ENCODE results near the gene NUSAP1.
A peak's percentile ranks its signal among the peaks of the same experiment; 100 is the strongest.
"Not testable (repeated sequence)": the region's sequence is repeated elsewhere in the genome, so short reads cannot be mapped to it uniquely, and the experiment has no call there.

Gene NUSAP1

DNA sequence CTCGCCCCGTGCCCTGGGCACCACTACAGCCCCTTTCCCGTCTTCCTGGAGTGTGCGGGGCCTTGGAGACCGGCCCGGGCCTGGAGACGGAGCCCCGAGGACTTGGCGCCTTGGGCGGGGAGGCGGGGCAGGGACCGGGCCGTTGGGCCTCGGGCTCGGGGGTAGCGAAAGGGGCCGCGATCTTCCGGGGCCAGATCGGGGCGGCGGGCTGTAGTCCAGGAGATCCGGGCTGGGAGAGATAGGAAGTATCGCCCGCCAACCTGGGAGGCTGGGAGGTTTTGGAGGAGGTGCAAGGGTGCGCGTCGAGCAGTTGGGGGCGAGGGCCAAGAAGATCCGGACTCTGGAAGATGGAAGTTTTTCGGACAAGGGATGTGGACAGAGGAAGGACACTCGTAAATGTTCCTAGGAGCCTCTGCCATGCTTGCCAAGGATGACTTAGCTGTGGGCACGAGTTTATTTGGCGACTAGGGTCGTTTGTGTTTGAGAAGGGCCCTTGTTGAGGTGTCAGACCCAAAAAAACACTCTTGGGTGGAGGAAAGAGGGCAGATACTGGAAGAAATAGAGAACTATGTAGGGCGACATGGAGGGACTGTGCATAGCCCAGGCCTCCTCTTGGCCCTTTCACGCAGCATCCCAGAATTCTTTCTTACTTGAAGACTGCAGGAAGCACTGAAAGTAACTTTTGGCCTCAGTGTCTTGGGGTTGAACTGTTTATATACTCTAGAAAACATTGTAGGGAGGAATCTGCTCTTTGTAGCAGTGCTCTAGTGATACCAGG is 84.9 kb downstream of the NUSAP1 start:
- Histone ChIP-seq H3K4me1 (ENCODE audit: control insufficient read depth, low read depth, low read length) (peaks cover 5% of the 10 kb centered on the region), H3K9me3 (ENCODE audit: control insufficient read depth, low read depth, low read length) (no peaks in the 10 kb centered on the region), H3K36me3 (ENCODE audit: control insufficient read depth, low read depth, low read length) (no peaks in the 10 kb centered on the region), H3K9ac (ENCODE audit: low read length) (peak overlapping the region; percentile 85), H3K4me3 (ENCODE audit: low read length) (peak overlapping the region; percentile 93), H3K27me3 (ENCODE audit: control insufficient read depth, insufficient read depth, low read length) (no peaks in the 10 kb centered on the region), H3K27ac (ENCODE audit: low read length) (no peak overlapping the region)

DNA sequence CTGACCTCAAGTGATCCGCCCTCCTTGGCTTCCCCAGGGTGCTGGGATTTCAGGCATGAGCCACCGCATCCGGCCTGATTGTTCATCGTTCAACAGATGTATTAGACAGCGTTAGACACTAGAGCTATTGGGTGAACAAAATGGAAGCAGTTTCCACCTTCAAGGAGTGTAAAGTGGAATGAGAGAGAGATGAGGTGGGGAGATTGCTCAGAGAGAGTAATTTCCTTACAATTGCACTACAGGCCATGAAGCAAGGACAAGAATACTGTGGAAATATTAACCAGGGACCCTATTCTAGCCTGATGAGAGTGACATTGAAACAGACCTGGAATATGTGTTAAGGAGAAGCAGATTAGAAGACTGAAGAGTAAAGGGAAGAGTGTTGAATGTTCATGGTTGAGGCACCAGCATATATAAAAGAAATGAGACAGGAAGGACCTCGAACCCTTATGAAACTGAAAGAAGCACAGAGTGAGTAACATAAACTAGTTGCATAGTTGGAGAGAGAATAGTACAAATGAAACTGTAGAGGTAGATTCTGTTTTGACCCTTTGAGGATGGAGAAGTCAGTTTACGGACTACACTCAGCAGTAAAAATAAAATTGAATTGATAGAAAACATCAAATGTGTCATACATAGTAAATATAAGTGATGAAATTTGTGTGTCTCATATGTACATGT is 91.4 kb downstream of the NUSAP1 start:
- Histone ChIP-seq H3K27ac (ENCODE audit: low read length) (no peak overlapping the region), H3K4me3 (ENCODE audit: low read length) (no peak overlapping the region), H3K9ac (ENCODE audit: low read length) (no peak overlapping the region), H3K4me1 (ENCODE audit: control insufficient read depth, low read depth, low read length) (no peaks in the 10 kb centered on the region), H3K9me3 (ENCODE audit: control insufficient read depth, low read depth, low read length) (no peaks in the 10 kb centered on the region), H3K36me3 (ENCODE audit: control insufficient read depth, low read depth, low read length) (no peaks in the 10 kb centered on the region), H3K27me3 (ENCODE audit: control insufficient read depth, insufficient read depth, low read length) (no peaks in the 10 kb centered on the region)

DNA sequence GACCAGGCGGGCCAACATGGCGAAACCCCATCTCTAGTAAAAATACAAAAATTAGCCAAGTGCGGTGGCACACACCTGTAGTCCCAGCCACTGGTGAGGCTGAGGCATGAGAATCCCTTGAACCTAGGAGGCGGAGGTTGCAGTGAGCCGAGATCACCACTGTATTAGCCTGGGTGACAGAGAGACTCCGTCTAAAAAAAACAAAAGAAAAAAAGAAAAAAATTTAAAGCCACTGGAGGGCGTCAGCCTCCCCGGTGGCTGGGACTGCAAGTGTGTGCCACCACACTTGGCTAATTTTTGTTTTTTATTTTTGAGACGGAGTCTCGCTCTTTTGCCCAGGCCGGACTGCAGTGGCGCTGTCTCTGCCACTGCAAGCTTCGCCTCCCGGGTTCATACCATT is 92.1 kb downstream of the NUSAP1 start:
- Histone ChIP-seq H3K9me3 (ENCODE audit: control insufficient read depth, low read depth, low read length) (no peaks in the 10 kb centered on the region), H3K9ac (ENCODE audit: low read length) (no peak overlapping the region), H3K36me3 (ENCODE audit: control insufficient read depth, low read depth, low read length) (no peaks in the 10 kb centered on the region), H3K27me3 (ENCODE audit: control insufficient read depth, insufficient read depth, low read length) (no peaks in the 10 kb centered on the region), H3K4me3 (ENCODE audit: low read length) (no peak overlapping the region), H3K4me1 (ENCODE audit: control insufficient read depth, low read depth, low read length) (no peaks in the 10 kb centered on the region), H3K27ac (ENCODE audit: low read length) (no peak overlapping the region)

DNA sequence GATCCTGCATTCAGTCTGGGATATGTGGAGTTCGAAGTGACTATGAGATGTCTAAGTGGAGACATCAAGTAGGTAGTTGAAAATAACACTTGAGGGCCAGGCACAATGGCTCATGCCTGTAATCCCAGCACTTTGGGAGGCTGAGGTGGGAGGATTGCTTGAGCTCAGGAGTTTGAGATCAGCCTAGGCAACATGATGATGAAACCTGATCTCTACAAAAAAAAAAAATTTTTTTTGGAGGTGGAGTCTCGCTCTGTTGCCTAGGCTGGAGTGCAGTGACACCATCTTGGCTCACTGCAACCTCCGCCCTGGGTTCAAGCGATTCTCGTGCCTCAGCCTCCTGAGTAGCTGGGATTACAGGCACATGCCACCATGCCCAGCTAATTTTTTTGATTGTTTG is 93.2 kb downstream of the NUSAP1 start:
- not testable (repeated sequence) for H3K36me3 ChIP-seq (ENCODE audit: control insufficient read depth, low read depth, low read length); H3K9ac ChIP-seq (ENCODE audit: low read length); H3K27me3 ChIP-seq (ENCODE audit: control insufficient read depth, insufficient read depth, low read length); H3K4me1 ChIP-seq (ENCODE audit: control insufficient read depth, low read depth, low read length); H3K9me3 ChIP-seq (ENCODE audit: control insufficient read depth, low read depth, low read length); H3K4me3 ChIP-seq (ENCODE audit: low read length); H3K27ac ChIP-seq (ENCODE audit: low read length)

DNA sequence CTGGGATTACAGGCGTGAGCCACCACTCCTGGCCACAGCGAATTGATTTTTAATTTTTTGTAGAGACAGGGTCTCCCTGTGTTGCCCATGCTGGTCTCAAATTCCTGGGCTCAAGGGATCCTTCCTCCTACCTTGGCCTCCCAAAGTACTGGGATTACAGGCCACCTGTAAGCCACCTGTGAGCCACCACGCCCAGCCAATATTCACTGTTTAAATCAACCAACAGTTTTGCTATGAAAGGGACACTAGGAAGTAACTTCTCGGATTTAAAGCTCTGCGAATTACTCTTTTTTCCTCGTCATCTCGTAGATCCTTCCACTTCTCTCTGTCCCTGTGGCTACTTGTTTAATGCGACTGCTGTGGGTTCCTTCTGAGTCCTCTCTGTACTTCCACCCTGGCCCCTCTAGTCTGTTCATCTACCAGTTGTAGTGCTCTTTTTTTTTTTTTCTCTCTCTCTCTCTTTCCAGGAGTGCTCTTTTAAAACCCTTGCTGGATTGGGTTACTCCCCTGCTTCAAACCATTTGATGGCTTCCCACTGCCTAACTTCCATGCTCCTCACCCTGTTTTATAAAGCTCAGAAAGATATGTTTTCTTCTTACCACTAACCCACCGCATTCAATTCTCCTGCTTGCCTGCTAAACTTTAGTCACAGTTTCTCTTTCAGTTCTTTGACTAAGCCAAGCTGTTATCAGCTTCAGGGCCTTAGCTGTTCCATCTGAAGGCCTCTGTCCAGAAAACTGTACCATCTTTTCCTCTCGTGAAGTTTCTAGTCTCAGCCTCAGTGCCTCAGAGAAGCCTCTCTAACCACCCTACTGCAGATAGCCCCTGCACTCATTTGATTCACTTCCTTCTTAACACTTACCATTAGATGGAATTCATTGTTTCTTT is 96.6 kb downstream of the NUSAP1 start:
- Histone ChIP-seq H3K9ac (ENCODE audit: low read length) (no peak overlapping the region), H3K27ac (ENCODE audit: low read length) (no peak overlapping the region), H3K4me1 (ENCODE audit: control insufficient read depth, low read depth, low read length) (no peaks in the 10 kb centered on the region), H3K36me3 (ENCODE audit: control insufficient read depth, low read depth, low read length) (no peaks in the 10 kb centered on the region), H3K9me3 (ENCODE audit: control insufficient read depth, low read depth, low read length) (no peaks in the 10 kb centered on the region), H3K4me3 (ENCODE audit: low read length) (no peak overlapping the region), H3K27me3 (ENCODE audit: control insufficient read depth, insufficient read depth, low read length) (no peaks in the 10 kb centered on the region)

Measured in iPS-18a (cell line).